ENCODE results near the gene CSRNP2. TPM values are rescaled to one million over a fixed set of nuclear protein-coding genes. Genes with fewer than 3 reads are reported as not detected.

The CSRNP2 gene
- total RNA-seq, 1 experiment from 2014 or later = 33.7 TPM

DNA sequence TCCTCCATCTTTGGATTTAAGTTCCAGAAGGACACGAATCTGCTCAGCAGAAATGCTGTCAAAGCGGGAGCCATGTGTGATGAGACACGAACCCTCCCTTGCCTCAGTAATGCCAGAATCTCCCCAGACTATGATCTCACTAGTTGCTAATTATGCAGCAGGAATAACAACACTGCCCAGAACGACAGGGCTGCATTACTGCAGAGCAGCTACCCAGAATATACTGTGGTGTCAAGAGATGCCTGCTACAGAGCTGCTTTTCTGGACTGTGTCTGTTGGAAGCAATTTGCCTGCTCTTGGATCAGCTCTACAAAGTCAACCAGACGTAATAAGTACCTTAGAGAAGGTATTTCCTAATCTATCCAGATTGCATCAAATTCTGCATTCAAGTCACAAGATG is 5.5 kb downstream of the CSRNP2 start (continued):
- TF ChIP-seq, protein P1, sequence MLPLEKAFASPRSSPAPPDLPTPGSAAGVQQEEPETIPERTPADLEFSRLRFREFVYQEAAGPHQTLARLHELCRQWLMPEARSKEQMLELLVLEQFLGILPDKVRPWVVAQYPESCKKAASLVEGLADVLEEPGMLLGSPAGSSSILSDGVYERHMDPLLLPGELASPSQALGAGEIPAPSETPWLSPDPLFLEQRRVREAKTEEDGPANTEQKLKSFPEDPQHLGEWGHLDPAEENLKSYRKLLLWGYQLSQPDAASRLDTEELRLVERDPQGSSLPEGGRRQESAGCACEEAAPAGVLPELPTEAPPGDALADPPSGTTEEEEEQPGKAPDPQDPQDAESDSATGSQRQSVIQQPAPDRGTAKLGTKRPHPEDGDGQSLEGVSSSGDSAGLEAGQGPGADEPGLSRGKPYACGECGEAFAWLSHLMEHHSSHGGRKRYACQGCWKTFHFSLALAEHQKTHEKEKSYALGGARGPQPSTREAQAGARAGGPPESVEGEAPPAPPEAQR (CRISPR knock-in tag; IDR thresholded peaks at IDR 0.05) = no peak

DNA sequence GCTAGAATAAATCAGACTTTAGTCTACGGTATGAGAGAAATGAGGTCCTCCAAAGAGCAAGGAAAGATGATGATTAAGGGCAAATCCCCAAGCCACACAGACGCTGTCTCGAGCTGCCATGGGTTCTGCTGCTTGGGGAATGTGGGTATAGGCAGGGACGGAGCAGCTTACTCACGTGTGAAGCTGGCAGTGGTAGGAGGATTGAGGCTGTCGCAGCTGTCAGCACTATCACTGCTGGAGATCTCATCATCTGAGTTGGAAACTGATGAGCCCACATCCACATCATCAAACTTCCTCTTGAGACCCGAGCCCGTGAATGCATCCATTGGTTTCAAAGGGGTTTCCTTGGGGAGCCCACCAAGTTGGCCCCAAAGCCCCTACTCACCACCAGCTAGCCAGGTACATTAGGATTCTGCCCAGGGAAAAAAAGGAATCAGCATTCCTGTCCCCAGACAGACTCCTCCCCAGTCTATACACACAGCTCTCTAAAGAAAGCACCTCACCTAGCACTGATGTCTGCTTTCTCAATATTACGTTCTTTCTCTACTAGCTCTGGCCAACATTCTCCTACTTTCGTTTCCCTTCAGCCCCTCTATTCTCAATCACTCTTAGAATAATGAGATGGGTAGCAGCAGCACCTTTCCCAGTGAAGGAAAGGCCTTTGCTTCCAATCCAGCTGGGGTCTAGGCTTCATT is 7.0 kb downstream of the CSRNP2 start:
- ATAC-seq = no peak
- H3K27ac Mint-ChIP-seq = no peak overlapping the region
- ChIA-PET CTCF (interaction anchor here (1.6 kb wide), 1 partner anchor 50 kb away, joined by 4 read pairs; the partner anchor contains the start of gene SLC11A2), POLR2A (interaction anchor here (0.8 to 1.3 kb wide), 2 partner anchors 162 to 173 kb away, joined by 5 to 7 read pairs; partner anchors contain the start of gene DAZAP2)
- DNase-seq (ENCODE audit: low spot score) = no peak
- no peaks in the 10 kb centered on the region for H3K27me3 Mint-ChIP-seq (ENCODE audit: low read depth)
- H3K9me3 Mint-ChIP-seq = no peaks in the 10 kb centered on the region
- TF ChIP-seq RELA (CRISPR knock-in tag; IDR thresholded peaks at IDR 0.05; ENCODE audit: borderline replicate concordance) (no peak), GTF2I (CRISPR knock-in tag; conservative IDR thresholded peaks at IDR 0.05) (no peak), NR1H2 (CRISPR knock-in tag; IDR thresholded peaks at IDR 0.05) (no peak), HMGXB4 (CRISPR knock-in tag; IDR thresholded peaks at IDR 0.05) (no peak)
- TF ChIP-seq, protein P2, sequence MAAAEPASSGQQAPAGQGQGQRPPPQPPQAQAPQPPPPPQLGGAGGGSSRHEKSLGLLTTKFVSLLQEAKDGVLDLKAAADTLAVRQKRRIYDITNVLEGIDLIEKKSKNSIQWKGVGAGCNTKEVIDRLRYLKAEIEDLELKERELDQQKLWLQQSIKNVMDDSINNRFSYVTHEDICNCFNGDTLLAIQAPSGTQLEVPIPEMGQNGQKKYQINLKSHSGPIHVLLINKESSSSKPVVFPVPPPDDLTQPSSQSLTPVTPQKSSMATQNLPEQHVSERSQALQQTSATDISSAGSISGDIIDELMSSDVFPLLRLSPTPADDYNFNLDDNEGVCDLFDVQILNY (CRISPR knock-in tag; IDR thresholded peaks at IDR 0.05) = no peak
- H3K4me1 Mint-ChIP-seq = peaks cover 2% of the 10 kb centered on the region
- peaks cover 26% of the 10 kb centered on the region for H3K36me3 Mint-ChIP-seq
- H3K4me3 Mint-ChIP-seq = no peak overlapping the region

DNA sequence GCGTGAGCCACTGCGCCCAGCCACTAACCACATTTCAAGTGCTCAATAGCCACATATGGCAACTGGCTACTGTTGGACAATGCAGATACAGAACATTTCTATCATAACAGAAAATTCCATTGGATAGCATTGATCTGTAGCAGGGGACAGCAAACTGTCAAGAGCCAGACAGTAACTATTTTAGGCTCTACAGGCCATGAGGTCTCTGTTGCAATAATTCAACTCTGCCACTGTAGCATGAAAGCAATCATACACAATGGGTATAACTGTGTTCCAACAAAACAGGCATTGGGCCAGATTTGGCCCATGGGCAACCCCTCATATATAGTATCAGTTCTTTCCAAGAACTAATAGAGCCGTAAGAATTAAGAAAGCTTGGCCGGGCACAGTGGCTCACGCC is 8.0 kb downstream of the CSRNP2 start:
- ChIA-PET CTCF (interaction anchor here (1.6 kb wide), 1 partner anchor 49 kb away, joined by 4 read pairs; the partner anchor contains the start of gene SLC11A2), POLR2A (interaction anchor here (2.2 kb wide), 1 partner anchor 8 kb away, joined by 12 read pairs; the partner anchor contains the start of gene CSRNP2)
- H3K4me1 Mint-ChIP-seq = no peaks in the 10 kb centered on the region; the same call in 1 of the 2 replicates

More for the DNA sequence above, 8.0 kb downstream of the CSRNP2 start:
- TF ChIP-seq, protein P3, sequence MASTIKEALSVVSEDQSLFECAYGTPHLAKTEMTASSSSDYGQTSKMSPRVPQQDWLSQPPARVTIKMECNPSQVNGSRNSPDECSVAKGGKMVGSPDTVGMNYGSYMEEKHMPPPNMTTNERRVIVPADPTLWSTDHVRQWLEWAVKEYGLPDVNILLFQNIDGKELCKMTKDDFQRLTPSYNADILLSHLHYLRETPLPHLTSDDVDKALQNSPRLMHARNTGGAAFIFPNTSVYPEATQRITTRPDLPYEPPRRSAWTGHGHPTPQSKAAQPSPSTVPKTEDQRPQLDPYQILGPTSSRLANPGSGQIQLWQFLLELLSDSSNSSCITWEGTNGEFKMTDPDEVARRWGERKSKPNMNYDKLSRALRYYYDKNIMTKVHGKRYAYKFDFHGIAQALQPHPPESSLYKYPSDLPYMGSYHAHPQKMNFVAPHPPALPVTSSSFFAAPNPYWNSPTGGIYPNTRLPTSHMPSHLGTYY (CRISPR knock-in tag; IDR thresholded peaks at IDR 0.05) = no peak
- TF ChIP-seq GTF2I (CRISPR knock-in tag; conservative IDR thresholded peaks at IDR 0.05) (no peak), CREB1 (CRISPR knock-in tag; IDR thresholded peaks at IDR 0.05) (no peak), JAZF1 (CRISPR knock-in tag; IDR thresholded peaks at IDR 0.05) (no peak), FOXJ3 (CRISPR knock-in tag; IDR thresholded peaks at IDR 0.05; ENCODE audit: borderline replicate concordance) (no peak), E2F1 (CRISPR knock-in tag; IDR thresholded peaks at IDR 0.05) (no peak), ZNF138 (CRISPR knock-in tag; conservative IDR thresholded peaks at IDR 0.05) (no peak), CREM (CRISPR knock-in tag; IDR thresholded peaks at IDR 0.05) (no peak), TP53 (CRISPR knock-in tag; IDR thresholded peaks at IDR 0.05) (no peak)
- TF ChIP-seq, protein P4, sequence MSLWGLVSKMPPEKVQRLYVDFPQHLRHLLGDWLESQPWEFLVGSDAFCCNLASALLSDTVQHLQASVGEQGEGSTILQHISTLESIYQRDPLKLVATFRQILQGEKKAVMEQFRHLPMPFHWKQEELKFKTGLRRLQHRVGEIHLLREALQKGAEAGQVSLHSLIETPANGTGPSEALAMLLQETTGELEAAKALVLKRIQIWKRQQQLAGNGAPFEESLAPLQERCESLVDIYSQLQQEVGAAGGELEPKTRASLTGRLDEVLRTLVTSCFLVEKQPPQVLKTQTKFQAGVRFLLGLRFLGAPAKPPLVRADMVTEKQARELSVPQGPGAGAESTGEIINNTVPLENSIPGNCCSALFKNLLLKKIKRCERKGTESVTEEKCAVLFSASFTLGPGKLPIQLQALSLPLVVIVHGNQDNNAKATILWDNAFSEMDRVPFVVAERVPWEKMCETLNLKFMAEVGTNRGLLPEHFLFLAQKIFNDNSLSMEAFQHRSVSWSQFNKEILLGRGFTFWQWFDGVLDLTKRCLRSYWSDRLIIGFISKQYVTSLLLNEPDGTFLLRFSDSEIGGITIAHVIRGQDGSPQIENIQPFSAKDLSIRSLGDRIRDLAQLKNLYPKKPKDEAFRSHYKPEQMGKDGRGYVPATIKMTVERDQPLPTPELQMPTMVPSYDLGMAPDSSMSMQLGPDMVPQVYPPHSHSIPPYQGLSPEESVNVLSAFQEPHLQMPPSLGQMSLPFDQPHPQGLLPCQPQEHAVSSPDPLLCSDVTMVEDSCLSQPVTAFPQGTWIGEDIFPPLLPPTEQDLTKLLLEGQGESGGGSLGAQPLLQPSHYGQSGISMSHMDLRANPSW (CRISPR knock-in tag; conservative IDR thresholded peaks at IDR 0.05; ENCODE audit: low read depth) = no peak
- TF ChIP-seq, protein P5, sequence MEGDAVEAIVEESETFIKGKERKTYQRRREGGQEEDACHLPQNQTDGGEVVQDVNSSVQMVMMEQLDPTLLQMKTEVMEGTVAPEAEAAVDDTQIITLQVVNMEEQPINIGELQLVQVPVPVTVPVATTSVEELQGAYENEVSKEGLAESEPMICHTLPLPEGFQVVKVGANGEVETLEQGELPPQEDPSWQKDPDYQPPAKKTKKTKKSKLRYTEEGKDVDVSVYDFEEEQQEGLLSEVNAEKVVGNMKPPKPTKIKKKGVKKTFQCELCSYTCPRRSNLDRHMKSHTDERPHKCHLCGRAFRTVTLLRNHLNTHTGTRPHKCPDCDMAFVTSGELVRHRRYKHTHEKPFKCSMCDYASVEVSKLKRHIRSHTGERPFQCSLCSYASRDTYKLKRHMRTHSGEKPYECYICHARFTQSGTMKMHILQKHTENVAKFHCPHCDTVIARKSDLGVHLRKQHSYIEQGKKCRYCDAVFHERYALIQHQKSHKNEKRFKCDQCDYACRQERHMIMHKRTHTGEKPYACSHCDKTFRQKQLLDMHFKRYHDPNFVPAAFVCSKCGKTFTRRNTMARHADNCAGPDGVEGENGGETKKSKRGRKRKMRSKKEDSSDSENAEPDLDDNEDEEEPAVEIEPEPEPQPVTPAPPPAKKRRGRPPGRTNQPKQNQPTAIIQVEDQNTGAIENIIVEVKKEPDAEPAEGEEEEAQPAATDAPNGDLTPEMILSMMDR (IDR thresholded peaks at IDR 0.05) = no peak
- peaks cover 29% of the 10 kb centered on the region for H3K36me3 Mint-ChIP-seq
- ATAC-seq (no peak), DNase-seq (ENCODE audit: low spot score) (no peak)
- H3K27ac Mint-ChIP-seq = no peak overlapping the region
- H3K27me3 Mint-ChIP-seq (ENCODE audit: low read depth) = no peaks in the 10 kb centered on the region
- H3K4me3 Mint-ChIP-seq = no peak overlapping the region
- no peaks in the 10 kb centered on the region for H3K9me3 Mint-ChIP-seq
